ENCODE measurements around the gene SLC25A36. TPM values are rescaled to one million over a fixed set of nuclear protein-coding genes. Genes with fewer than 3 reads are reported as not detected.
"Not testable (repeated sequence)": the region's sequence is repeated elsewhere in the genome, so short reads cannot be mapped to it uniquely, and the experiment has no call there.

The SLC25A36 gene
- total RNA-seq, 2 experiments from 2014 or later, result 61.5 to 68.6 TPM

- POLR2A ChIA-PET, result no interaction called here
- H3K4me1 Mint-ChIP-seq, result no peaks in the 10 kb centered on the region
- peaks cover 2% of the 10 kb centered on the region for H3K9me3 Mint-ChIP-seq
- no peaks in the 10 kb centered on the region for H3K36me3 Mint-ChIP-seq
- H3K27me3 Mint-ChIP-seq, result peaks cover 32% of the 10 kb centered on the region
- DNase-seq (no peak), ATAC-seq (ENCODE audit: low read depth) (no peak)
- H3K27ac Mint-ChIP-seq, result no peak overlapping the region
- no peak overlapping the region for H3K4me3 Mint-ChIP-seq
These were observed 25.0 kb upstream of the SLC25A36 start for GRCh38 chr3:140916603-140917002.

DNA sequence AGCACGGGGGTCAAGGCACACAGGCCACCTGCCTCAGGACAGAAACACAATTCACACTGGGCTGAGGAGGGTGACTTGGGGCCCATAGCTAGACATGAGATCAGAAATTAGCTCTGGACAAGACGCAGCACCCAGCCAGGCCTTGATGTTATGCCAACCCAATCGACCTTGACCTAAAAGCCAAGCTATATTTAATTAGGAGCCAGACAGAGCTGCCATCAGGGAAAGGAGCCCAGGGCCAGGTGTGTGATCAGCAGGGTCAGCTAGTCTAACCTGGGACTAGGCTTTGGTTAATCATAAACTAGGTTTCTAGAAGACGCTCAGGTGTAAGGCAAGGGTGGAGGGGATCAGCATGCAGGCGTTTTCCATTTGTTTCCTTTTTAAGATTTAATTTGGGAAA, 23.9 kb upstream of the SLC25A36 start:
- POLR2A ChIA-PET, result no interaction called here
- peaks cover 32% of the 10 kb centered on the region for H3K27me3 Mint-ChIP-seq

DNA sequence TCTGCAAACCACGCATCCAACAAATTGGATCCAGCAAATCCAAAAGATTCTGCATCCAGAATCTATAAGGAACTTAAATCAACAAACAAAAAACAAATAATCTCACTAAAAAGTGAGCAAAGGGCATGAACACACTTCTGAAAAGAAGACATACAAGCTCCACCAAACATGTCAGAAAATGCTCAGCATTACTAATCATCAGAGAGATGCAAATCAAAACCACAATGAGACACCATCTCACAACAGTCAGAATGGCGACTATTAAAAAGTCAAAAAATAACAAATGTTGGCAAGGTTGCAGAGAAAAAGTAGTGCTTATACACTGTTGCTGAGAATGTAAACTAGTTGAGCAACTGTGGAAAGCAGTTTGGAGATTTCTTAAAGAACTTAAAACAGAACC, 21.6 kb upstream of the SLC25A36 start:
- Mint-ChIP-seq H3K27me3 (peaks cover 31% of the 10 kb centered on the region), H3K4me3 (no peak overlapping the region), H3K4me1 (no peaks in the 10 kb centered on the region), H3K36me3 (no peaks in the 10 kb centered on the region), H3K9me3 (peaks cover 2% of the 10 kb centered on the region), H3K27ac (no peak overlapping the region)
- DNase-seq (no peak), ATAC-seq (ENCODE audit: low read depth) (no peak)
- POLR2A ChIA-PET, result no interaction called here

More for the DNA sequence above, 23.9 kb upstream of the SLC25A36 start:
- Mint-ChIP-seq H3K4me3 (no peak overlapping the region), H3K36me3 (no peaks in the 10 kb centered on the region), H3K9me3 (peaks cover 2% of the 10 kb centered on the region), H3K27ac (no peak overlapping the region), H3K4me1 (no peaks in the 10 kb centered on the region)
- ATAC-seq (ENCODE audit: low read depth) (no peak), DNase-seq (no peak)

GRCh38 chr3:140922634-140923033, 19.0 kb upstream of the SLC25A36 start:
- no peaks in the 10 kb centered on the region for H3K9me3 Mint-ChIP-seq
- peaks cover 20% of the 10 kb centered on the region for H3K27me3 Mint-ChIP-seq
- no peaks in the 10 kb centered on the region for H3K4me1 Mint-ChIP-seq
- ATAC-seq (ENCODE audit: low read depth) (no peak), DNase-seq (no peak)
- H3K27ac Mint-ChIP-seq, result no peak overlapping the region
- H3K36me3 Mint-ChIP-seq, result no peaks in the 10 kb centered on the region
- POLR2A ChIA-PET, result no interaction called here
- no peak overlapping the region for H3K4me3 Mint-ChIP-seq

DNA sequence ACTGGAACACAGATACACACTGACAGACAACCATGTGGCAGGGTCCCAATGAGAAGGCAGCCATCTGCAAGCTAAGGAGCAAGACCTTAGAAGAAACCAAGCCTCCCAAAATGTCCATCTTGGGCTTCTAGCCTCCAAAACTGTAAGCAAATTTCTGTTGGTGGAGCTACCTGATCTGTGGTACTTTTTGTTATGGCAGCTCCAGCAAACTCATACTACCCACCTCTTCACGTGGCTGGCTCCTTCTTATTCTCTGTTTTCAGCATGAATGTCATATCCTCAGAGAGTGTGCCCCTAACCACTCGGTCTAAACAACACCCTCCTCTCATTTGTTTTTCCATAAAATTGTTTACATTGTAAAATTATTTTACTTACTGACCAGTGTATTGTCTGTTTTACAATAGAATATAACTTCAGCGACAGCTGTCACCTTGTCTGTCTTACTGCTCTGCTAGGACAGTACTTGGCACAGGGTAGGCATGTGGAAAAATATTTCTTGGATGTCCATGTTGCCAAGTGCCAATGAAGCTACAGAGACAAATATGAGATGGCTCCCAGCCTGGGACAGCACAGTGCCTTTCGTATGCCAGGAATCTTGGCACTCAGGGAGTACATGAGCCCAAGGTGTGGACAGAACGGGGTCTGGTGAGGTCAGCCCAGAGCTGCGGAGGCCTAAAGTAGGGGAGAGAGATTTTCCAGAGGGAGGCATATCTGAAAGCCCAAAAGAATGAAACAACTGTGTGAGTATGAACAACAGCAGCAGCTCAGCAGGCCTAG, 17.4 kb upstream of the SLC25A36 start:
- Mint-ChIP-seq H3K27ac (no peak overlapping the region), H3K4me1 (no peaks in the 10 kb centered on the region), H3K36me3 (no peaks in the 10 kb centered on the region), H3K9me3 (no peaks in the 10 kb centered on the region), H3K4me3 (no peak overlapping the region), H3K27me3 (peaks cover 15% of the 10 kb centered on the region)
- DNase-seq (no peak), ATAC-seq (ENCODE audit: low read depth) (no peak)
- POLR2A ChIA-PET, result interaction anchor here (0.6 kb wide), 1 partner anchor 20 kb away, joined by 3 read pairs; no protein-coding TSS in a partner anchor

- POLR2A ChIA-PET, result no interaction called here
- H3K4me1 Mint-ChIP-seq, result no peaks in the 10 kb centered on the region
- H3K4me3 Mint-ChIP-seq, result no peak overlapping the region
- no peak overlapping the region for H3K27ac Mint-ChIP-seq
- H3K36me3 Mint-ChIP-seq, result peaks cover 2% of the 10 kb centered on the region
- ATAC-seq (ENCODE audit: low read depth), result no peak
- H3K27me3 Mint-ChIP-seq, result peaks cover 7% of the 10 kb centered on the region
- DNase-seq, result no peak
- no peaks in the 10 kb centered on the region for H3K9me3 Mint-ChIP-seq
These were observed 14.2 kb upstream of the SLC25A36 start for GRCh38 chr3:140927279-140928069.

- H3K27ac Mint-ChIP-seq, result no peak overlapping the region
- POLR2A ChIA-PET, result no interaction called here
- peaks cover 2% of the 10 kb centered on the region for H3K36me3 Mint-ChIP-seq
- no peak for DNase-seq
- no peak for ATAC-seq (ENCODE audit: low read depth)
- no peak overlapping the region for H3K4me3 Mint-ChIP-seq
- no peaks in the 10 kb centered on the region for H3K9me3 Mint-ChIP-seq
- peaks cover 5% of the 10 kb centered on the region for H3K27me3 Mint-ChIP-seq
- H3K4me1 Mint-ChIP-seq, result no peaks in the 10 kb centered on the region
These were observed 12.2 kb upstream of the SLC25A36 start for GRCh38 chr3:140929446-140929845.

DNA sequence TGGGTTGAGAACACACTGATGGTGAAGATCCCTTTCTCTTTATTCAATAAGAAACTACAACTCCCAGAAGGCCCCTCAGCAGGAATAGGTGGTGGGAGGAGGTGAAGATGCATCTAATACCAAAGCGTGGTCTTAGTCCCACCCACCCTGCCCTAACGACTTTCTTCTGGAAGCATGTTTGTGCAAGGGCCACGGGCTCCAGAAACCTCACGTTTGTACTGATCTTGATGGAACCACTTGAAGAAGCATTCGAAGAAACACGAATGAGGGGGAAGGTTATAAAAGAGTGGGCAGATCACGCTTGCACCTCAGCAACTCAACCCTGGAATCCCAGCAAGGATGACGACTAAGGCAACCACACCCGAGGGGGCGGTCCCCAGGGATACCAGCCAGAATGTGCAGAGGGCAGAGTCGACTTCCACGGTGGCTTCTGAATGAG, 10.6 kb upstream of the SLC25A36 start:
- Mint-ChIP-seq H3K4me1 (no peaks in the 10 kb centered on the region), H3K27me3 (peaks cover 2% of the 10 kb centered on the region), H3K27ac (no peak overlapping the region), H3K4me3 (no peak overlapping the region), H3K9me3 (peaks cover 4% of the 10 kb centered on the region), H3K36me3 (peaks cover 2% of the 10 kb centered on the region)
- no peak for ATAC-seq (ENCODE audit: low read depth)
- no peak for DNase-seq
- POLR2A ChIA-PET, result no interaction called here

DNA sequence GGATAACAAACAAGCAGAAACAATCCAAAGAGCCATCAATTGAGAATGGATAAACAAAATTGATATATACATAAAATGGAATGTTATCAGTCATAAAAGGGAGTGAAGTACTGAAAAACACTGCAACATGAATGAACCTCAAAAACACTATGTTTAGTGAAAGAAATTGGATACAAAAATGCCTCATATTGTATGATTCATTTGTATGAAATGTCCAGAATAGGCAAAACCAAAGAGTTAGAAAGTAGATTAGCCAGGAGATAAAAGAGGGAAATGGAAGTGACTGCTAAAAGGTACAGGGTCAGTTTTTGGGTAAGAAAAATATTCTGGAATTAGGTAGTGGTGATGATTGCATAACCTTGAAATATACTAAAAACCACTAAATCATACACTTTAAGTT, 9.8 kb upstream of the SLC25A36 start:
- H3K36me3 Mint-ChIP-seq, result peaks cover 2% of the 10 kb centered on the region
- no peaks in the 10 kb centered on the region for H3K4me1 Mint-ChIP-seq
- H3K4me3 Mint-ChIP-seq, result no peak overlapping the region
- POLR2A ChIA-PET, result no interaction called here
- DNase-seq (no peak), ATAC-seq (ENCODE audit: low read depth) (no peak)
- no peak overlapping the region for H3K27ac Mint-ChIP-seq
- H3K9me3 Mint-ChIP-seq, result peaks cover 4% of the 10 kb centered on the region
- H3K27me3 Mint-ChIP-seq, result peaks cover 5% of the 10 kb centered on the region

GRCh38 chr3:140933109-140933508, 8.5 kb upstream of the SLC25A36 start:
- no peak for DNase-seq
- Mint-ChIP-seq H3K9me3 (peaks cover 4% of the 10 kb centered on the region), H3K4me3 (no peak overlapping the region), H3K27me3 (peaks cover 5% of the 10 kb centered on the region), H3K4me1 (no peaks in the 10 kb centered on the region), H3K27ac (no peak overlapping the region), H3K36me3 (peaks cover 2% of the 10 kb centered on the region)
- POLR2A ChIA-PET, result no interaction called here
- ATAC-seq (ENCODE audit: low read depth), result no peak

- H3K4me3 Mint-ChIP-seq, result no peak overlapping the region
- peaks cover 5% of the 10 kb centered on the region for H3K27me3 Mint-ChIP-seq
- ATAC-seq (ENCODE audit: low read depth) (no peak), DNase-seq (no peak)
- no peaks in the 10 kb centered on the region for H3K4me1 Mint-ChIP-seq
- H3K36me3 Mint-ChIP-seq, result peaks cover 2% of the 10 kb centered on the region
- peaks cover 4% of the 10 kb centered on the region for H3K9me3 Mint-ChIP-seq
- H3K27ac Mint-ChIP-seq, result no peak overlapping the region
- POLR2A ChIA-PET, result no interaction called here
These were observed 8.1 kb upstream of the SLC25A36 start for GRCh38 chr3:140933552-140933951.

- H3K36me3 Mint-ChIP-seq; H3K9me3 Mint-ChIP-seq; H3K27ac Mint-ChIP-seq; H3K27me3 Mint-ChIP-seq; POLR2A ChIA-PET; H3K4me3 Mint-ChIP-seq; DNase-seq; ATAC-seq (ENCODE audit: low read depth): not testable (repeated sequence)
- peaks cover 16% of the 10 kb centered on the region for H3K4me1 Mint-ChIP-seq
These were observed 2.3 kb upstream of the SLC25A36 start for GRCh38 chr3:140939305-140939704.

GRCh38 chr3:140941090-140941433, 574 bp upstream of the SLC25A36 start:
- peak overlapping the region; percentile 97 for H3K27ac Mint-ChIP-seq
- POLR2A ChIA-PET, result no interaction called here
- H3K36me3 Mint-ChIP-seq, result peaks cover 1% of the 10 kb centered on the region
- H3K4me3 Mint-ChIP-seq, result peak overlapping the region; percentile 95
- no peak for DNase-seq
- H3K27me3 Mint-ChIP-seq, result peaks cover 2% of the 10 kb centered on the region
- H3K9me3 Mint-ChIP-seq, result peaks cover 1% of the 10 kb centered on the region
- ATAC-seq (ENCODE audit: low read depth), result no peak
- H3K4me1 Mint-ChIP-seq, result peaks cover 21% of the 10 kb centered on the region

Measured in activated naive CD8-positive, alpha-beta T cell treated with anti-CD3 and anti-CD28 coated beads, Interleukin-2, amount 10 ng/mL, durations not matched to agents 7 days and 5 days (primary cell).